ENCODE data around the gene FBN1.

DNA sequence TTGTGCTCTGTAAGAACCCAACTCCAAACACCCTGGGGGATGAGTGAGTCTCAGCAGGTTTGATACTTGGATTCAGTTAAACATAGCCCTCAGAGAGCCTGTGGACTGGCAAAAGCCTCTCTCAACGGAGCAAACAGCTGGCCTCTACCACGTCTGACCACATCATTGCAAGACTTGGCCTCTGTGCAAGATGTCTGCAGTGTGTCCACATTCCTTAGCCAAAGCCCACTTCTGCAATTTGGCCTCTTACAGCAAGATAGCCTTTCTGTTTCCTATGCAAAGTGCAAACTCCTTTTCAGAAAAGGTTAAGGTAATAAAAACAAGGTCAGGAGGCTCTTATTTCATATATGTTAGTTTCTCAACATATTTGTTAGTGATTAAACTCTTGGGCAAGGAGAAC, 27.9 kb downstream of the FBN1 start:
- TF ChIP-seq, protein P1, sequence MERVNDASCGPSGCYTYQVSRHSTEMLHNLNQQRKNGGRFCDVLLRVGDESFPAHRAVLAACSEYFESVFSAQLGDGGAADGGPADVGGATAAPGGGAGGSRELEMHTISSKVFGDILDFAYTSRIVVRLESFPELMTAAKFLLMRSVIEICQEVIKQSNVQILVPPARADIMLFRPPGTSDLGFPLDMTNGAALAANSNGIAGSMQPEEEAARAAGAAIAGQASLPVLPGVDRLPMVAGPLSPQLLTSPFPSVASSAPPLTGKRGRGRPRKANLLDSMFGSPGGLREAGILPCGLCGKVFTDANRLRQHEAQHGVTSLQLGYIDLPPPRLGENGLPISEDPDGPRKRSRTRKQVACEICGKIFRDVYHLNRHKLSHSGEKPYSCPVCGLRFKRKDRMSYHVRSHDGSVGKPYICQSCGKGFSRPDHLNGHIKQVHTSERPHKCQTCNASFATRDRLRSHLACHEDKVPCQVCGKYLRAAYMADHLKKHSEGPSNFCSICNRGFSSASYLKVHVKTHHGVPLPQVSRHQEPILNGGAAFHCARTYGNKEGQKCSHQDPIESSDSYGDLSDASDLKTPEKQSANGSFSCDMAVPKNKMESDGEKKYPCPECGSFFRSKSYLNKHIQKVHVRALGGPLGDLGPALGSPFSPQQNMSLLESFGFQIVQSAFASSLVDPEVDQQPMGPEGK (CRISPR knock-in tag; IDR thresholded peaks at IDR 0.05; ENCODE audit: borderline replicate concordance) = no peak
- TF ChIP-seq, protein P2, sequence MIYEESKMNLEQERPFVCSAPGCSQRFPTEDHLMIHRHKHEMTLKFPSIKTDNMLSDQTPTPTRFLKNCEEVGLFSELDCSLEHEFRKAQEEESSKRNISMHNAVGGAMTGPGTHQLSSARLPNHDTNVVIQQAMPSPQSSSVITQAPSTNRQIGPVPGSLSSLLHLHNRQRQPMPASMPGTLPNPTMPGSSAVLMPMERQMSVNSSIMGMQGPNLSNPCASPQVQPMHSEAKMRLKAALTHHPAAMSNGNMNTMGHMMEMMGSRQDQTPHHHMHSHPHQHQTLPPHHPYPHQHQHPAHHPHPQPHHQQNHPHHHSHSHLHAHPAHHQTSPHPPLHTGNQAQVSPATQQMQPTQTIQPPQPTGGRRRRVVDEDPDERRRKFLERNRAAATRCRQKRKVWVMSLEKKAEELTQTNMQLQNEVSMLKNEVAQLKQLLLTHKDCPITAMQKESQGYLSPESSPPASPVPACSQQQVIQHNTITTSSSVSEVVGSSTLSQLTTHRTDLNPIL (CRISPR knock-in tag; IDR thresholded peaks at IDR 0.05; ENCODE audit: low read depth) = no peak
- no peak for TF ChIP-seq ZFP30 (CRISPR knock-in tag; IDR thresholded peaks at IDR 0.05)
